ENCODE data around the gene UQCRFS1.
"Not testable (repeated sequence)": the region's sequence is repeated elsewhere in the genome, so short reads cannot be mapped to it uniquely, and the experiment has no call there.

Gene UQCRFS1

GRCh38 chr19:29212356-29212647 is 649 bp downstream of the UQCRFS1 start:
- DNase-seq = no peak

GRCh38 chr19:29211562-29212355 is 1.2 kb downstream of the UQCRFS1 start:
- DNase-seq = no peak

- DNase-seq = not testable (repeated sequence)
These were observed 1.9 kb downstream of the UQCRFS1 start for GRCh38 chr19:29211041-29211440.

- DNase-seq = not testable (repeated sequence)
These were observed 2.4 kb downstream of the UQCRFS1 start for GRCh38 chr19:29210502-29210901.

DNA sequence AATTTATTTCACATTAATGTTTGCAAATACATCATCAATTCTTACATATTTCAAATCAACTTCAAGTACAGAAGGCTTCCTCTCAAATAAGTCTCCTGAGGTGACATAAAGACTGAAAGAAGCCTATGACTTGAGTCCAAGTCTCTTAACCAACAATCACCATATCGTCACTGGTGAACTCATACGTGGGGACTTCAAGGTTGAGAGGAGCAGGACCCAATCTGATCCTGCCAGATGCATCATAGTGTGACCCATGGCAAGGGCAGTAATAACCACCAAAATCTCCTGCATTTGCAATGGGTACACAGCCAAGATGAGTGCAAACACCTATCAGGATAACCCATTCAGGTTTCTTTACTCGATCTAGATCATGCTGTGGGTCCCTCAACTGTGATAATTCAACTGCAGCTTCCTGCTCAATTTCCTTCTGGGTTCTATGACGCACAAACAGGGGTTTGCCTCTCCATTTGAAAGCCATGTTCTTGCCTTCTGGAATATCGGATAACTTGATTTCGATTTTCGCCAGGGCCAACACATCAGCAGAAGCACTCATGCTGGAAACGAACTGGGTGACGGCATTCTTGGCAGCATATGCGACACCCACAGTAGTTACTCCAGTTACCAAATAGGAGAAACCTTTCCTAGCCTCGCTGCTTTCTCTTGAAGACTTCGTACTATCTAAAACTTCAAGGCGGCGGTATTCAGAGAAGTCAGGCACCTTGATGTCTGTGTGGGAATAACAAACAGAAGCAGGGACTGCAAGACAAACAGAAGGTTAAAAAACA is 5.4 kb downstream of the UQCRFS1 start:
- not testable (repeated sequence) for DNase-seq

DNA sequence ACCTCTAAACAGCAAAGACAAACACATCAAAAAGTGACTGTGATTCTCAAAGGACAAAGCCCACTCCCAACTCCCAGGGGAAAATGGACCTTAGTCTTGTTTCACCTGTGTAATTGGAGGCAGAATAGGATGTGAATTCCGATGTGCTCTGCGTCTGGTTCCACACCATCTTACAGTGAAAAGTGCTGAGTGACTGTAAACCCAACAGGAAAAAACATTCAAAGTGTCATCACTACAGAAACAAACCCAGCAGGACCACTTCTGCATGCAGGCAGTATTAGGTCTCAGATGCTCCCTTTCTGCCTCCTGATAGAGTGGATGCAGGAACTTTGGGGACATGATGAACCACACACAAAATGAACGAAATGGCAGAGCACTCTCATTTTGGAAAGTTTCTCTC is 6.5 kb downstream of the UQCRFS1 start:
- no peak for DNase-seq

GRCh38 chr19:29202281-29202680 is 10.7 kb downstream of the UQCRFS1 start:
- no peak for DNase-seq

DNA sequence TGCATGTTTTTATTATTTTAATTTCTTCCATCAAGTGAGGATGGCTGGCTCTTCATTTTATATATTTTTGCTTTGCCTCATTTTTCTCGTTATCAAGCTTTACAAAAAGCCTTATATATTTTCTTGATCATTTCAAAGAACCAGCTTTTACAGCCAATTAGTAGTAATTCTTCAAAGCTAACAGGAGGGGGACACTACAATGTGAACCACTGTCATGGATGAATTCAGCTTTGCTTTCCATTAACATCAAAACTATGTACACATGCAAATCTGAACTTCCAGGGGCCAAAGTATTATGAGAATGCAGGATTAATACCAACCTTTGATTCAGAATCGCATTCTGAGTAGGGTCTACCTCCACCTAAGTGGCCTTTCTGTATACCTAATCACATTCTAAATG is 11.1 kb downstream of the UQCRFS1 start:
- no peak for DNase-seq

DNA sequence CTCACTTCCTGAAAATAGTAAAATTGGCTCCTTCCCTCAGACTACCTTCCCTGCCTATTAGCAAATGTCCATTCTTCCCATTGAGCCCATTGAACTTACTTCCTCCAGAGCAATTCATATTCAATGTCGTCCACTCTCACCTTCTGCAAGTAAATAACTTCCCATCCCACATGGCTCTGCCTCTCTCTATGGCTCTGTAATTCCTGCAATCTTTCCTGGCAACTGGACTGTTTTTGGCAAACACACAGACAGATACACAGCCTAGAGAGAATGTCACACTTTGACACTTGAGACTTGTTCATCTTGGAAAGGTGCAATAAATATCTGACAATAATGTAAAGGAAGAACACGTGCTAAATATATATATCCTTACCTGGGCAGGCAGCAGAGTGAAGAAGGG is 18.3 kb downstream of the UQCRFS1 start:
- no peak for DNase-seq

DNA sequence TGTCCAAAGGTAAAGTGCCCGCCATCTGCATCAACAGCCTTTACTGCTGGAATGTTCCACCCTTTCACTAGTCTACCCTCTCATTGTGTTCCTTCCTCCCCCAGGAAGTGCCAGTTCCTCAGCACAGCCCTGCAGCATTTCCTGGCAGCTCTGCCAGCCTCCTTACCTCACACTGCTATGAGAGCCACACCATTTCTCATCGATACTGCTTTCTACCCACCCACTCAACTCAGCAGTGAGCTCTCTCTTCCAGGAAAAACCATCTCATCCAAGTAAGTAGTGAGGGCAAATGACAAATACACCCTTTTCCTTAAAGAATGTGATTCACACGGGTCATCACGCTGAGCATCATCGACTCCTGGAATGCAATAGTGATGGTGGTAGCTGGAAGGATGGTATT is 19.8 kb downstream of the UQCRFS1 start:
- no peak for DNase-seq

- no peak for DNase-seq
These were observed 21.9 kb downstream of the UQCRFS1 start for GRCh38 chr19:29191005-29191404.

DNA sequence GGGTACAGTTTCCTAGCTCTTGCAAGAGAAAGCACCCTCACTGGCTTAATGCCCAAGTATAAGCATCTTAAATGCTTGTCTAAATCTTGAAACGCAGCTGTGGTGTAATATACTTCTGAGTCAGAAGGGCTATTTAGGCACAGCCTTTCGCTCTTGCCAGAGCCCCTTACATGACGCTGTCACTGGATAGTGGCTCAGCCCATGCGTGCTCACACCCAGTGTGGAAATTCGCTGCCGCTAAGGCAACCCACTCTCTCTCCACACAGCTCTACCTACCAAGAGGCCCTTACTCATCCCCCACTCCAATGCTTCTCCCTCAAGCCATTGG is 24.0 kb downstream of the UQCRFS1 start:
- DNase-seq = no peak

- DNase-seq = no peak
These were observed 24.5 kb downstream of the UQCRFS1 start for GRCh38 chr19:29188289-29189032.

DNA sequence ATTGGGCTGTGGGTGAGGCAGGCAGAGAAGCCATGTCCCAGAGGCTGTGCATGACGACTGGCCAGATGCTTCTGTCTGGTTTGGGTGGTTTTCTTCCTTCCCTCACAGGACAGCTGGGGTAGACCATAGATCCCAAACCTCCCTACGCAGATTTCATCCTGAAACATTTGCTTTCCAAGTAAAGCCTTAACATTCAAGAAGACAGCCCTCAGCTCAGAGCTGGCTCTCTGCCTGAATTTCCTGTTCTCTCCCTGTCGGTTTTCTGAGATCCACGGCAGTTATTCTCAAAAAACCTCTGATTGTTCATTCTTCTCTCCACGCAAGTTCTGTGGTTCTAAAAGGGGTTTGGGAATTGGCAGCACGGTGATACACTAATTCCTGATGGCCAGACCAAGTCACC is 25.3 kb downstream of the UQCRFS1 start:
- DNase-seq = no peak

GRCh38 chr19:29185427-29185826 is 27.5 kb downstream of the UQCRFS1 start:
- no peak for DNase-seq

GRCh38 chr19:29176981-29177754 is 35.8 kb downstream of the UQCRFS1 start:
- DNase-seq = no peak

- no peak for DNase-seq
These were observed 39.1 kb downstream of the UQCRFS1 start for GRCh38 chr19:29173896-29174295.

DNA sequence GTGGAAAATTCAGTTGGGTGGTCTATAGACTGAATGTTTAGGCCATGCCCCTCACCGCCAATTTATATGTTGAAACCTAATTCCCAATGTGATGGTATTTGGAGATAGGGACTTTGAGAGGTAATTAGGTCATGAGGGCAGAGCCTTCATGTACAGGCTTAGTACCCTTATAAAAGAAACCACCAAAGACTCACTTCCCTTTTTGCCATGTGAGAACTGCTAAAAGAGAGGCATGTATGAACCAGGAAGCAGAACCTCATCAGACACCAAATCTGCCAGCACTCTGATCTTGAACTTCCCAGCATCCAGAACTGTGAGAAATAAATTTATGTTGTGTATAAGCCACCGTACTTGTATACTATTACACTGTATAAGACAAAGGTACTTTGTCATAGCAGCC is 40.6 kb downstream of the UQCRFS1 start:
- DNase-seq = no peak

DNA sequence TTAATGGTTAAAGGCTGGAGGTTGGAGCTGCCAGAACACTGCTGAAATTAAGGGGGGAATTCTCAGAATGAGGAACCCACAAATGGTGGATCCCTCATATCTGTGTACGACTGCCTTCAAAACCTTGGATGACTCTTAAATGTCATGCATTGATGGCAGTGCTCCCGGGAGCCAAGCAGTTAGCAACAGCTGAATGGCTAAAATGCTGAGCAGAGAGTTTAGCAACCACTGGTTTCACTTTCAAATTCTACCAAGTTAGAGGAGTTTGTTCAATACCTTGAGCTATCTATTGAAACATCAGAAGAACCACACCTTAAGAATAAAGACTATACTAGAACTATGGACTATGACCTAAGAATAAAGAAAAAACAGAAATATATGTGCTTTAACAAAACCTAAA is 41.4 kb downstream of the UQCRFS1 start:
- no peak for DNase-seq

DNA sequence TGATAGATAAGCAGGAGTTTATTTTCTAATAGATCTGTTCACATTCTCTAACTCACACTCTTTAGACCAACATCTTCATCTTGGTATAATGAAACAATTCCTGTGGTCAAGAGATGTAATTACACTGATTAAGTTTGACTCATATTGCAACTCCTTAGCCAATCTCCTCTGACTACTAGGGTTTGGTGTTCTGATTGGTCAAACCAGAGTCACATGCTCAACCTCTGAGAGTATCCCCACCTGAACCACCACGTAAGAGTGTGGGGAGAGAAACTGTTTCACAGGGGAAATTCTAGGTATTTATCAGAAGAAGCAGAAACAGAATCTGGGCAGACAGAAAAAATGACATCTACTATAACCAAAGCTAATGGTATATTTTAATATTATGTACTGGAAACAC is 42.4 kb downstream of the UQCRFS1 start:
- DNase-seq = no peak

GRCh38 chr19:29162694-29163093 is 50.3 kb downstream of the UQCRFS1 start:
- DNase-seq = no peak

DNA sequence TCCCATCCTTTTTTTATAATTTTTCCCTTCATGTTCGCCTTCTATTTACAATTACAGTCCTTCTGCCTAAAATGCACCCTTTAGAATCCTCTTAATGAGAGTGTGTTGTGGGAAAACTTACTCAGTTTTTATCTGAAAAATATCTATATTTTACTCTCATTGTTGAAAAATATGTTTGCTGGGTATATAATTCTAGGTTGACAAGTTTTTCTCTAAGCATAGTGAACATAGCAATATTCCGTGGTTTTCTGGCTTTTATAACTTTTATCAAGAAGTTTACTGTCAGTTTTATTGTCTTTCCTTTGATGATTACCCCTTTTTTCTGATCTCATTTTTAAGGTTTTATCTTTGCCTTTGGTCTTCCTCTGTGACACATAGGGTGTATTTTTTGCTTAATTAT is 57.3 kb downstream of the UQCRFS1 start:
- no peak for DNase-seq
